ENCODE results near the gene LRRC46.

Gene LRRC46

DNA sequence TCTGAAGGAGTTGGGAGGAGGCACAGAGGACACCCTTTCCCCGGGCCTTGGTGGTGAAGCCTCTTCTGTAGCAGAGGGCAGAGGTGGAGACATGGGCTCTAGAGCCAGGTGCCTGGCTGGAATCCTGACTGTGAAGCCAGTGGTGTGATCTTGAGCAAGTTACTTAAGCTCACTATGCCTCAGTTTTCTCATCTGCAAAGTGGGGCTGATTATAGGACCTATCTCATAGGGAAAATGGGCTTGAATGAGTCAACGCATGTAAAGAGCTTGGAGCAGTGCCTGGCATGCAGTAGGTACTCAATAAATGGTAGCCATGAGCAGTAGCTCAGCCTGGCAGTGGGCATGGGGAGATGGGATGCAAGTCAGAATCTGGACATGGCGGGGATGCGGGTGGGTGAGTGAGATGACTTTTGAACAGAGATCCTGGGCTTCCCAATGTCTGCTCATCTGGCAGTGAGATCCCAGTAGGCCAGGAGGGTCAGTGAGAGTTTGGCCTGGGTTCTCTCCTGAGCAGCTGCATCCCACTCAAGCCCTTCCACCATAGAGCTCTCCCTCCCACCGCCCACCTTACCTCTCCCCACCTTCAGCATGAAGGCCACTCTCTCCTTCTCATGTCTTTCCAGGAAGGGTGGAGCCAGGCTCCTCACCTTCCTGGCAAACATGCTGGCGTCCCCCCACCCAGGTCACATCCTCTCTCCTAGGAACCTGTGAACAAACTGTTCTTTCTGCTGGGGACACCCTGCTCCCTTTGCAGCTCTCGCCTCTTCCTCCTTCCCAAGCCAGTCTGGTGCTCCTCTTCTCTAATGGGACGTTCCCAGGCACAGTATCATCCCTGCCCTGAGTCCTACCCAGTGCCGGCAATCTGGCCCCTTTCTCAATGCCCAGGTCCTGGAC lies 51.5 kb downstream of the LRRC46 start:
- H3K27me3 Mint-ChIP-seq, result no peaks in the 10 kb centered on the region
- H3K9me3 Mint-ChIP-seq (ENCODE audit: low read depth), result no peaks in the 10 kb centered on the region
- H3K4me1 Mint-ChIP-seq (ENCODE audit: low read depth), result peaks cover 38% of the 10 kb centered on the region
- H3K36me3 Mint-ChIP-seq, result no peaks in the 10 kb centered on the region
- H3K4me3 Mint-ChIP-seq, result no peak overlapping the region
- no peak overlapping the region for H3K27ac Mint-ChIP-seq

DNA sequence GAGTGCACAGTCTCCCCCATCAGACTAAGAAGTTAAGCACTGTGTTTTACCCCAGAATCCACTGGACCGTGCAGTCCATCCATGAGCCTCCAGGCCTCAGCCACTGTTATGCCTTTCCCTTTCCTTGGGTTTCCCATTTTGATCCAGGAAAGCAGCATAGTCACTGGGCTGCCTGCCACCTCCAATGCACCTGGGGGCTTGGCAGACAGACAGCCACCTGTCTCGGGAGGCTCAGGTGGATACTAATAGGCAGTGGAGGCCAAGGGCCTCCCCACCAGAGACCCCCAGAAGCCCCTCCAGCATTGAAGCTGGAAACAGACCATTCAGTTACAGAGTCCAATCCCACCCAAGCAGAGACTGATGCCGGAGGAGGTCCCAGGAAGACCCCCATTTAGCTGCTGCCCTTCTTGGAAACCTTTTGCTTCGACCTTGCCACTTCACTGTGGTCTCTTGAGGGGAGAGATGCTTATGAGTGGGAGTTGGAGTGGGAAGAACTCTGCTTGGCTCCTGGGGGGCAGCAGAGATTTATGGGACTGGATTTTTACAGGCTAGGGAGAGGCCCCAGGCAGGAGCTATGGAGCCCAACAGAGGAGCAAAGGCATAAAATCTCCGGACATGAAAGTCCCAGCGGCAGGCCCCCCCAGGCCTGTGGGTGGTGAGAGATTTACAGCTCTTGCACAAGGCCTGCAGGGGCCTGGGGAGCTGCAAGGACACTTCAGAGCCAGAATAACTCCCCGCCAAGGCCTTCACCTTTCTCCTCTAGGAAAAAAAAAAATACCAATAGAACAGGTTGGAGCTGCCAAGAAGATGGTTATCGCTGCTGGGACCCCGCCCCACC lies 52.3 kb downstream of the LRRC46 start:
- Mint-ChIP-seq H3K27ac (no peak overlapping the region), H3K36me3 (no peaks in the 10 kb centered on the region), H3K27me3 (no peaks in the 10 kb centered on the region), H3K4me1 (ENCODE audit: low read depth) (peaks cover 38% of the 10 kb centered on the region), H3K9me3 (ENCODE audit: low read depth) (no peaks in the 10 kb centered on the region), H3K4me3 (no peak overlapping the region)

GRCh38 chr17:47884427-47884740 lies 52.9 kb downstream of the LRRC46 start:
- Mint-ChIP-seq H3K27ac (no peak overlapping the region), H3K27me3 (no peaks in the 10 kb centered on the region), H3K4me1 (ENCODE audit: low read depth) (peaks cover 34% of the 10 kb centered on the region), H3K36me3 (no peaks in the 10 kb centered on the region), H3K9me3 (ENCODE audit: low read depth) (no peaks in the 10 kb centered on the region), H3K4me3 (no peak overlapping the region)

DNA sequence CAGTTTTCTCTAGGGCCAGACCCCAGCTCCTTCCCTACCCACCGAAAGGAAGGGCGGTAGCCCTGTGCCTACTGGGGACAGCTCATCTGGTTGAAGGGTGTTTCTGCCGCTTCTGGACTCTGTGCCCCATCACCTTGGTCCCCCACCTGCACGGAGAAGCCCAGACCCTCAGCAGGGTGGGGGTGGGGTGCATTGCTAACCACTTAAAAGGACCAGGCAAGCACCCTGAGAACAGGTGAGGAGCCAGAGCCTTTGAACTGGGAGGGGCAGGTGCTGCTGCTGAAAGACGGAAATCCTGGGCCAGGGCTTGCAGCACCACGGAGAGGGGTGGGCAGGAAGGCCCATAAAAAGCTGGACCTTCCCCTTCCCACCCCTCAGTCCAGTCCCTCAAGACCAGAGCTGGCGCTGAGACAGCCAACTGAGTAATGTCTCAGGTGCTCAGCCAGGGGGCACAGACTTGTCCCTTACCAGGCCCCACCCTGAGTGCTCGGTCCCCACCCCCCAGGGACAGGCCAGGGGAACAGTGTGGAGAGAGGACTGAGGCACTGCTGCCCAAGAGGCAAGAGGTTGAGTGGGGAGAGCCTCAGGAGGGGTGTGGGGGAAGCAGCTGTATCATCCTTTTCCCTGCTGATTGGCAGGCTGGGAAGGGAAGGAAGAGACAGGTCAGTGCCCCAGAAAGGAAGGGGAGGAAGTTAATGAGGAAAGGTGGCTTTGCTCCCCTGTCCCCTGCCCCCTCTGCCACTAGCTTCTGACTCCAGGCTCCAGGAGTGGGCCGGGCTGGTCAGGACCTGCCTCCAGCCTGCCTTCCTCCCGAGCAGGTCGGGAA lies 53.6 kb downstream of the LRRC46 start:
- no peak overlapping the region for H3K27ac Mint-ChIP-seq
- no peaks in the 10 kb centered on the region for H3K9me3 Mint-ChIP-seq (ENCODE audit: low read depth)
- peaks cover 36% of the 10 kb centered on the region for H3K4me1 Mint-ChIP-seq (ENCODE audit: low read depth)
- no peak overlapping the region for H3K4me3 Mint-ChIP-seq
- no peaks in the 10 kb centered on the region for H3K27me3 Mint-ChIP-seq
- H3K36me3 Mint-ChIP-seq, result no peaks in the 10 kb centered on the region

Data from activated naive CD8-positive, alpha-beta T cell (primary cell).